Mesendoderm (in vitro differentiated cells): ENCODE data around the gene NEDD4L.

Experiments used
- DNase-seq: peaks from one replicate; pipeline ENCODE4 v3.0.0; 2013
- H2AK5ac ChIP-seq: 2 replicates; pipeline ENCODE4 v1.6.1; 2013; ENCODE audit warnings: low read length, inconsistent platforms
- H2BK120ac ChIP-seq: 2 replicates; pipeline ENCODE4 v1.6.1; 2013; ENCODE audit warnings: low read depth, mild to moderate bottlenecking, low read length, moderate library complexity, mixed read lengths
- H2BK15ac ChIP-seq: replicated peaks from 2 replicates; pipeline ENCODE4 v1.6.1; 2013; ENCODE audit warnings: low read depth, mild to moderate bottlenecking, moderate library complexity
- H2BK5ac ChIP-seq: 2 replicates; pipeline ENCODE4 v1.6.1; 2013; ENCODE audit warnings: low read length, inconsistent platforms
- H3K18ac ChIP-seq: 2 replicates; pipeline ENCODE4 v1.6.1; 2013; ENCODE audit warnings: mild to moderate bottlenecking, low read length, mixed read lengths
- H3K23ac ChIP-seq: one replicate; pipeline ENCODE4 v1.6.1; 2013; ENCODE audit warnings: low read length
- H3K27ac ChIP-seq: 2 replicates; pipeline ENCODE4 v1.5.1; 2013; ENCODE audit warnings: low read depth, mild to moderate bottlenecking, inconsistent platforms, low read length, moderate library complexity
- H3K27me3 ChIP-seq: 2 replicates; pipeline ENCODE4 v1.6.1; 2013; ENCODE audit warnings: low read length, control low read depth, mild to moderate bottlenecking, inconsistent platforms; ENCODE audit not compliant: insufficient read depth, poor library complexity
- H3K36me3 ChIP-seq: 2 replicates; pipeline ENCODE4 v1.6.1; 2013; ENCODE audit warnings: low read length, inconsistent platforms; ENCODE audit not compliant: control insufficient read depth, insufficient read depth
- H3K4ac ChIP-seq: one replicate; pipeline ENCODE4 v1.6.1; 2013; ENCODE audit warnings: low read depth, mild to moderate bottlenecking, low read length, moderate library complexity
- H3K4me1 ChIP-seq: 2 replicates; pipeline ENCODE4 v1.6.1; 2013; ENCODE audit warnings: low read depth, low read length, inconsistent platforms; ENCODE audit not compliant: control insufficient read depth
- H3K4me2 ChIP-seq: 2 replicates; pipeline ENCODE4 v1.6.1; 2013; ENCODE audit warnings: low read length
- H3K4me3 ChIP-seq: 2 replicates; pipeline ENCODE4 v1.5.1; 2013; ENCODE audit warnings: mild to moderate bottlenecking, low read length
- H3K56ac ChIP-seq: one replicate; pipeline ENCODE4 v1.6.1; 2013; ENCODE audit warnings: low read length
- H3K79me1 ChIP-seq: 2 replicates; pipeline ENCODE4 v1.6.1; 2013; ENCODE audit warnings: low read length, inconsistent platforms
- H3K79me2 ChIP-seq: 2 replicates; pipeline ENCODE4 v1.6.1; 2013; ENCODE audit warnings: mild to moderate bottlenecking, low read length; ENCODE audit not compliant: control insufficient read depth, insufficient read depth
- H3K9ac ChIP-seq: 2 replicates; pipeline ENCODE4 v1.6.1; 2013; ENCODE audit warnings: low read length, inconsistent platforms
- H4K5ac ChIP-seq: one replicate; pipeline ENCODE4 v1.6.1; 2013; ENCODE audit warnings: low read length
- H4K8ac ChIP-seq: one replicate; pipeline ENCODE4 v1.6.1; 2013; ENCODE audit warnings: low read depth, mild to moderate bottlenecking, control low read depth, low read length, moderate library complexity
- WGBS: extraction: QIAGEN DNeasy Blood & Tissue Kit; methylation state at CpG from one replicate; pipeline ENCODE4 v1.1.7; 2013; ENCODE audit warnings: low lambda C conversion rate, missing lambda C conversion rate; ENCODE audit not compliant: insufficient coverage; ENCODE audit errors: extremely low coverage; 5-methylcytosine and 5-hydroxymethylcytosine counted together

The NEDD4L gene

DNA sequence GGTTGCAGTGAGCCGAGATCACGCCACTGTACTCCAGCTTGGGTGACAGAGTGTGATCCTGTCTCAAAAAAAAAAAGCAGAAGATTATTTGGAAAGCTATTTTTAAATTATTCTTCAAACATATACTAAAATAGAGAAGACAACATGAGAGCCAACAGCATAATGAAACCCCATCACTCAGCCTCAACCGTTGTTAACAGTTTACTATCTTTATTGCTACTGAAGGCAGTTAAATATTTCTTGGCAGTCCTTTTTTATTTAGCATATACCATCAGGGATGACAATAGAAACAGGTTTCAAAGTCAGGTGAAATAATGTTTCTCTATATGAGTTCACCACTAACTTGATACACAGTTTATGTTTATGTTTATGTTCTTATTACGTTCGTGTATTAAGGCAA, 157.2 kb downstream of the NEDD4L start:
- WGBS, result no CpG with 5 or more reads among the region's 5 CpGs

DNA sequence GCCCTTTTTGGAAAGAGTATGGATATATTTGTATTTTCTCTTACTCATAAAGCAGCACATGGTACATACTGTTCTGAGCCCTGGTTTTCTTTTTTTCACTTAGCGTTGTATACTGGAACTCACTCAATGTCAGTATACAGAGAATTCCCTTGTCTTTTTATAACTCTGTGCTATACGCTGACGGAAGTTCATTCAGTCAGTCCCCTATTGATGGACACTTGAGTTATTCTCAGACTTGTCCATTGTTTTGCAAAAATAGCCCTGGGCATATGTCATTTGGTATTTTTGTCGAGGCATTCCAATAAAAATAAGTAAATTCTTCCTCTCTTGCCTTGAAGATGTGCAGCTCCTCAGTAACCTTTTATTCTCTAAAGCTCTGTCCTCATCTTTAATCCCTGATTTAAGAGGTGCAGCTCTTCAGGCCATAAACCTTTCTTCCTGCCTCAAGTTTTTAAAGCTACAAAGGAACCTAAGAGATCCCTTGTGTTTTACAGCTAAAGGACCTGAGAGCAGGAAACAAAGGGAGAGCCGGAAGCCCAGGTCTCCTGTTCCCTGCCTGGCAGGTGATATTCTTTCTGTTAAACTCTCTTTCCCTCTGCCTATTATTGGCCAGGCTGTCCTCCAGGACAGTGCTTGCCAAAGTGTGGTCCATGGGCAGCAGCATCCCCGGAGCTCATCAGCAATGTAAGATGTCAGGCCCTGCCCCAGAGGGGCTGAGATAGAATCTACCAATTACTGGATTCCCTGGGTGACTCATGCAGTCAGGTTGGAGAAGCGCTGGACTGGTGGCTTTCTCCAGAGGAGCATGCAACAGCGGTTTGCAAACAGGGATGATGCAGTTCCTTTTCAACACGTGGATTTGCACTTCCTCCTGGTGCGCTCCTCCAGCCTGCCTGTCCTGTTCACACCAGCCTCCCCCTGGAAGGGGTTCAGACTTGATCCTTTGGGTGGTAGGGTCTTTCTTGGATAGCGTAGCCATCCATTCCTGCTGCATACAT, 158.0 kb downstream of the NEDD4L start:
- Histone ChIP-seq H3K4ac (no peak overlapping the region), H3K4me1 (peaks cover 5% of the 10 kb centered on the region), H3K79me1 (peaks cover 9% of the 10 kb centered on the region), H4K8ac (no peak overlapping the region), H3K56ac (peak overlapping the region; percentile 27), H3K36me3 (no peaks in the 10 kb centered on the region), H3K9ac (no peak overlapping the region), H2BK5ac (no peak overlapping the region), H3K27me3 (no peaks in the 10 kb centered on the region), H2BK120ac (no peak overlapping the region), H3K27ac (no peak overlapping the region), H3K18ac (no peak overlapping the region), H2BK15ac (no peak overlapping the region), H3K4me2 (no peak overlapping the region), H3K79me2 (peaks cover 15% of the 10 kb centered on the region), H3K4me3 (no peak overlapping the region), H2AK5ac (no peak overlapping the region), H3K23ac (no peak overlapping the region), H4K5ac (no peak overlapping the region)
- DNase-seq, result peak; percentile 80
- no CpG with 5 or more reads among the region's 11 CpGs for WGBS

More for the DNA sequence above, 157.2 kb downstream of the NEDD4L start:
- Histone ChIP-seq H3K79me2 (peaks cover 18% of the 10 kb centered on the region), H2BK5ac (no peak overlapping the region), H3K27ac (no peak overlapping the region), H3K4me2 (no peak overlapping the region), H3K56ac (no peak overlapping the region), H3K79me1 (peaks cover 10% of the 10 kb centered on the region), H2BK120ac (no peak overlapping the region), H3K18ac (no peak overlapping the region), H3K27me3 (no peaks in the 10 kb centered on the region), H3K9ac (no peak overlapping the region), H3K23ac (no peak overlapping the region), H3K36me3 (no peaks in the 10 kb centered on the region), H4K5ac (no peak overlapping the region), H3K4me3 (no peak overlapping the region), H4K8ac (no peak overlapping the region), H2AK5ac (no peak overlapping the region), H3K4ac (no peak overlapping the region), H3K4me1 (peaks cover 8% of the 10 kb centered on the region), H2BK15ac (no peak overlapping the region)
- DNase-seq, result no peak

DNA sequence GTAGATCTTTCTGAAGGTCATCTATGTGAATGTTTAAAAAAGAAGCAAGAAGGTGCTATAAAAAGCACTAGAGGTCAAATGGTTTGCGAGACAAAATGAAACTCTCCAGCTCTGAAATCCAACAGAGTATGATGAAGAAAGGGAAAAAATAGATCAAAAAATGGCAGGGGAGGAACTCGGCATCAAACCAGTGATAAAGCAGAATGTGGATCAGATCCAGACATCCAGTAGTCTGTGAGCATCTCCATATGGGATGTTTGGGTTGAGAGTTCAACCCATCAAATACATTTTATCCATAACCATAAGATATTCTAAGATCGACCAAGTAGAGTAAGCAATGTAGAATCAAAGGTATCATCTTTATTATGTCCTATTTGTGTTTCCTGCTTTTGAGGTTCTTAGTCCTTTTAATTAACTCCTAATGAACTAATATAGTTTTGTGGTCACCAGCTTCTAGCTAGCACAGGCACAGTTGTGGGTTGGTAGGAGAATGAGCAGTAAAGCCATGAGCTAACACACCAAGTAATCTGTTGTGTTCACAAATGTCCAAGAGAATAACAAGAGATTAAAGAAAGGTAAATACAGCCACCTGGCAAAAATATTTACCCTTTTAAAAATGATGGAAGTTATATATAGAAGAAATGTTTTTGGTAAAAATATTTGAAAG, 160.9 kb downstream of the NEDD4L start:
- Histone ChIP-seq H2BK15ac (no peak overlapping the region), H3K4me1 (no peaks in the 10 kb centered on the region), H3K27ac (no peak overlapping the region), H4K5ac (no peak overlapping the region), H3K9ac (no peak overlapping the region), H3K4ac (no peak overlapping the region), H3K79me2 (peaks cover 2% of the 10 kb centered on the region), H2AK5ac (no peak overlapping the region), H3K56ac (no peak overlapping the region), H3K23ac (no peak overlapping the region), H3K4me3 (no peak overlapping the region), H3K4me2 (no peak overlapping the region), H3K27me3 (no peaks in the 10 kb centered on the region), H2BK120ac (no peak overlapping the region), H3K36me3 (no peaks in the 10 kb centered on the region), H3K79me1 (peaks cover 2% of the 10 kb centered on the region), H4K8ac (no peak overlapping the region), H3K18ac (no peak overlapping the region), H2BK5ac (no peak overlapping the region)
- DNase-seq, result no peak
- no CpG with 5 or more reads among the region's 3 CpGs for whole genome bisulfite sequencing

DNA sequence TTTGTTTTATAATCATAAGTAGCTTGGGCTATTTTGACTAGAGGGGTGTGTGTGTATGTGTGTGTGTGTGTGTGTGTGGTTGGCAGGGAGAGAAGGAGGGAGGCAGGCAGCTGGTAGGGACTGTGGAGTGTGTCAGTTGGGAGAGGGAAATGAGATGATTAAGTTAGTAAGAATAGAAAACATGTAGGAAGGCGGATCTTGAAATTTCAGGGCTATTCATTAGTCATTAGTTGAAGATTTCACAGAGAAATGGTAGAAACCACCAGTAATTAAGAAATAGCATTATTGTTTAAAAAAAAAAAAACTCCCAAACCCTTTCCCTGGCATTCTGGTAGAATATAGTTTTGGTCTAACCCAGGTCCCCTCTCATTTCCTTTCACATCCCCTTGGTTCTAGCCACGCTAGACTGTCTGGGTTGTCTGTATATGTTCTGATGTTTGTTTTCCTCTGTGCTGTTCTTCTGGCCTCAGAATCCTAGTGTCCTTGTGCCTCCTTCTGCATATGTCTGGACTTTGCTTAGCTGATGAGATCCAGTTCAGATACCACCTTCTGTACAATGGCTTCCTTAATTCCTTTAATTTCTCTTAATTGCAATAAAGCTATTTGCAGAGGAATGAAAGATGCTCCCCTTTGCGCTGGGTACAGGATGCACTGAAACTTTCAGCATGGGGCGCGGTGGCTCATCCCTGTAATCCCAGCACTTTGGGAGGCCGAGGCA, 161.6 kb downstream of the NEDD4L start:
- H2AK5ac ChIP-seq, result no peak overlapping the region
- H3K4me1 ChIP-seq, result no peaks in the 10 kb centered on the region
- H4K8ac ChIP-seq, result no peak overlapping the region
- no peak overlapping the region for H3K27ac ChIP-seq
- no peak overlapping the region for H2BK5ac ChIP-seq
- H2BK120ac ChIP-seq, result no peak overlapping the region
- no peak overlapping the region for H3K4ac ChIP-seq
- H3K23ac ChIP-seq, result no peak overlapping the region
- no peak overlapping the region for H3K18ac ChIP-seq
- H3K4me2 ChIP-seq, result no peak overlapping the region
- H3K9ac ChIP-seq, result no peak overlapping the region
- no peak overlapping the region for H2BK15ac ChIP-seq
- no peak overlapping the region for H3K56ac ChIP-seq
- no peaks in the 10 kb centered on the region for H3K27me3 ChIP-seq
- H3K4me3 ChIP-seq, result no peak overlapping the region
- H3K79me1 ChIP-seq, result peaks cover 2% of the 10 kb centered on the region
- no peak overlapping the region for H4K5ac ChIP-seq
- H3K36me3 ChIP-seq, result no peaks in the 10 kb centered on the region
- 100% methylated on average over 1 of the region's 6 CpGs for WGBS
- H3K79me2 ChIP-seq, result peaks cover 2% of the 10 kb centered on the region
- no peak for DNase-seq

DNA sequence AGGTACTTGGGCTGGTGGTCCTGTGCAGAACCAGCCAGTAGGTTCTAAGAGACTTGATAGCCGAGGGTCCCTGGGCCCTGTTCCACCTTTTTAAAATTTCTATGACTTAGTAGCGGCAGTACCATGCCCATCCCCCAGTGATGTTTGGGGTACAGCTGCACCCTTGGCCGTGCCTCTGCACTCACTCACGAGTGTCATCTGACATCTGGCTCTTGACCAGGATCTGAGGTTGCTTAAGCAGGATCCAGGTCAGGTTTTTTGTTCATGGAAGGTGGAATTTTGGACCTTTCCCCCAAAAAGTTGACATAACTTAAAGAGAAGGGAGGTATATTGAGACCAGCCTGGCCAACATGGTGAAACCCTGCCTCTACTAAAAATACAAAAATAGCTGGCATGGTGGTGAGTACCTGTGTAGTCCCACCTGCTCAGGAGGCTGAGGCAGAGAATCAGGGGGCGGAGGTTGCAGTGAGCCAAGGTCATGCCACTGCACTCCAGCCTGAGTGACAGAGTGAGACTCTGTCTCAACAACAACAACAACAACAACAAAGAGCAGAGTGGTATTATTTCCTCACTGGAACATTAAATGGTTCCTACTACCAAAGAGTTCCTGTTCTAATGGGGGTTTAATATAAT, 163.6 kb downstream of the NEDD4L start:
- Histone ChIP-seq H3K79me1 (no peaks in the 10 kb centered on the region), H2AK5ac (no peak overlapping the region), H3K4me2 (no peak overlapping the region), H3K79me2 (no peaks in the 10 kb centered on the region), H3K4ac (no peak overlapping the region), H3K4me1 (no peaks in the 10 kb centered on the region), H2BK5ac (no peak overlapping the region), H4K8ac (no peak overlapping the region), H4K5ac (no peak overlapping the region), H3K9ac (no peak overlapping the region), H3K18ac (no peak overlapping the region), H3K23ac (no peak overlapping the region), H3K36me3 (no peaks in the 10 kb centered on the region), H2BK120ac (no peak overlapping the region), H3K4me3 (no peak overlapping the region), H3K27me3 (no peaks in the 10 kb centered on the region), H3K56ac (no peak overlapping the region), H2BK15ac (no peak overlapping the region), H3K27ac (no peak overlapping the region)
- no CpG with 5 or more reads among the region's 5 CpGs for WGBS
- DNase-seq, result no peak
